Fibroblast of the aortic adventitia (primary cell): ENCODE results near the gene ZBTB32. TPM values are rescaled to one million over a fixed set of nuclear protein-coding genes. Genes with fewer than 3 reads are reported as not detected.

ENCODE experiments used
- DNase-seq: peaks from one replicate; pipeline ENCODE4 v3.0.0-alpha.2; 2010; ENCODE audit warnings: low read depth
- H3K4me3 ChIP-seq: 2 replicates; pipeline ENCODE4 v1.5.1; 2011; ENCODE audit warnings: low read depth, mild to moderate bottlenecking, control low read depth, low read length, moderate library complexity
- CTCF ChIP-seq: IDR thresholded peaks from 2 replicates; pipeline ENCODE4 v1.5.1; 2011; ENCODE audit warnings: mild to moderate bottlenecking, low read length, control low read depth, inconsistent platforms; ENCODE audit not compliant: insufficient read depth
- total RNA-seq: library from RNA; depleted of rRNA; stranded (reverse); fragments of >200 nt; gene quantifications from 2 replicates; pipeline ENCODE4 v1.2.3, GENCODE V29; 2012; ENCODE audit warnings: low replicate concordance

Gene ZBTB32
- total RNA-seq, 1 donor, result not detected

GRCh38 chr19:35731779-35732405 lies 27.5 kb downstream of the ZBTB32 start:
- no peak for TF ChIP-seq CTCF
- H3K4me3 ChIP-seq, result no peak overlapping the region
- DNase-seq, result no peak

- no peak for TF ChIP-seq CTCF
- no peak overlapping the region for H3K4me3 ChIP-seq
- DNase-seq, result no peak
These were observed 28.3 kb downstream of the ZBTB32 start for GRCh38 chr19:35732540-35733179.

- no peak for DNase-seq
- no peak overlapping the region for H3K4me3 ChIP-seq
- TF ChIP-seq CTCF, result no peak
These were observed 29.1 kb downstream of the ZBTB32 start for GRCh38 chr19:35733180-35734125.

GRCh38 chr19:35734273-35734672 lies 29.9 kb downstream of the ZBTB32 start:
- DNase-seq, result no peak
- H3K4me3 ChIP-seq, result no peak overlapping the region
- no peak for TF ChIP-seq CTCF

GRCh38 chr19:35734889-35735288 lies 30.5 kb downstream of the ZBTB32 start:
- no peak overlapping the region for H3K4me3 ChIP-seq
- TF ChIP-seq CTCF, result no peak
- DNase-seq, result no peak

GRCh38 chr19:35736913-35737886 lies 32.8 kb downstream of the ZBTB32 start:
- peak; percentile 22 for TF ChIP-seq CTCF
- H3K4me3 ChIP-seq, result no peak overlapping the region
- DNase-seq, result no peak
